Stimulated activated CD4-positive, alpha-beta T cell treated with anti-CD3 and anti-CD28 coated beads, TNF-alpha, amount 100 ng/mL, for 1 hour (primary cell): ENCODE results near the gene CHST1.

Experiments
- DNase-seq, 3 donors: peaks; one replicate each; pipeline ENCODE4 v3.0.0-alpha.2; 2020; ENCODE audit warnings: low read depth in 3 of 3, low spot score in 1 of 3

Gene CHST1

GRCh38 chr11:45665206-45665932 lies at the start of gene CHST1:
CHST1 (minus strand) TSS chr11:45665622; CDS start chr11:45650923, 14,699 bp downstream.
- no peak for DNase-seq

GRCh38 chr11:45713573-45713972 lies 48.2 kb upstream of the CHST1 start:
- DNase-seq, result no peak

GRCh38 chr11:45710561-45710960 lies 45.1 kb upstream of the CHST1 start:
- no peak for DNase-seq

GRCh38 chr11:45708887-45709663 lies 43.7 kb upstream of the CHST1 start:
- DNase-seq, result no peak

DNA sequence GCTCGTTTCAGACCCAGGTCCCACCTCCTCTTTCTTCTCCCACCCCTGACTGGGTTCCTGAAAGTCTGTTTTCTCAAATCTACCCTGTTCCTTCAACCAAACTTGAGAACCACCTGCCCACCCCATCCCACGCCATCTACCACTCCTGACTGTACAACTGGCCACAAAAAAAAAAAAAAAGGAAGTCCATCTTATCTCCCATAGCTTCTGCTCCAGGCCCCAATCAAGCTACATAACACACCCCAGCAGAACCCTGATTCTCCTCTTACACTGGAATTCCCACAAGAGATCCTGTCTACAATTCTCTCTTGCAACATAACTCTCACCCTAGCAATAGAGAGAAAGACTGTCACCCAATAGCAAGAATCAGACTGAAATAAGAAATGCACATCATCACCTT lies 39.2 kb upstream of the CHST1 start:
- no peak for DNase-seq

GRCh38 chr11:45704133-45704532 lies 38.7 kb upstream of the CHST1 start:
- DNase-seq, result no peak

- no peak for DNase-seq
These were observed 37.1 kb upstream of the CHST1 start for GRCh38 chr11:45702511-45702910.

DNA sequence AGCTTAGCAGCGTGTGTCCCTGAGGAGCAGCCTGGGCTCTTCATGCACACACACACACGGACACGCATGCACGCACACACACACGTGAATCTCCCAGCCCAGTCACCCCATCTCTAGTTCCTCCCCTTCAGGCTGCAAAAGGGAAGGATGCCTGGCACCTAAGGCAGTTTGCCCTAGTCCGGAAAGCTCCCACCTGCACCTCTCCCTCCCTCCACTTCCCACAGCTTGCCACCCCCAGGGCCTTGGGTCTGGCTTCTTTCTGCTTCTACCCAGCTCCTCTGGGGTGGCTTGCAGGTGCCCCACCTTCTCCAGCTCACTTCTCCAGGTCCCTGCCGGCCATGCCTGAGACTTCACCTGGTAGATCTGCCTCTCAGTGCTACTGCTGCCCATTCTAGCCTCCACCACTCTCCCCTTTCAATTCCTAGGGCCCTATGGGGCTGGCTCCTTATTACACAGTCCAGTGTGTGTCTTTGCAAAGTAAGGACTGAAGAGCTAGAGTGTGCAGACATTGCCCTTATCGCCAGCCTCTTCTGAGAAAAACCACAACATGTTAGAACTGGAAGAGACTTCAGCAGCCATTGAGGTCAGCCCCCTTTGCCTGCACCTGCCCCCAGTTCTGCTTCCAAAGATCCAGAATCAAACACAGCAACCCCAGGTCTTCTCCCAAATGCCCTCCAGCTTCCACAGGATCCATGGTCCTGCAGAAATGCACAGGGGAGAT lies 33.5 kb upstream of the CHST1 start:
- no peak for DNase-seq

GRCh38 chr11:45692808-45693453 lies 27.5 kb upstream of the CHST1 start:
- DNase-seq, result no peak

DNA sequence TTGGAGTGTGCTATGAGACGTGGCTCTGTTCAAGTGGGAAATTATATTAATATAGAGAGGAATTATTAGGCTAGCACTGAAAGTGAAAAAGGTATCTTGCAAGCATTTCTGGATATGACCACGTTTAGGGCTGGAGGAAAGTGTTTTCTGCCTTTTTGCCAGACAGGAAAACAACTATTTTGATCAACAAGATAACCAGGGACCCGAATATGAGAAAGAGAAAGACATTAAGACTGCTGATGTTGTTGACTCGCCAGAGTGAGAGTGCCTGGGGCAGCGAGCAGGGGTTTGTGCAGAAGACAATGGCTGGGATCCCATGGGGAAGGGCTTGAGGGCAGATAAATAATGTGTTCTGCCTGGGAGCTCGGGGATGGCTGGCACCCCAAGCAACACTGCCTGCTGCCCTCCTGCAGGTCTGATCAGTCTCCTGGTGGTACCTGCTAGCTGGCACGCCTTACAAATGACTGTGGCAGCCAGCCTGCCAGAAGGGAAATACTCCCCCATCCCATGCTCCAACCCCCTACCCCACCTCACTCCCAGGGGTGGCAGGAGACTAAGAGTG lies 23.1 kb upstream of the CHST1 start:
- DNase-seq, result no peak

GRCh38 chr11:45687836-45688235 lies 22.4 kb upstream of the CHST1 start:
- no peak for DNase-seq

DNA sequence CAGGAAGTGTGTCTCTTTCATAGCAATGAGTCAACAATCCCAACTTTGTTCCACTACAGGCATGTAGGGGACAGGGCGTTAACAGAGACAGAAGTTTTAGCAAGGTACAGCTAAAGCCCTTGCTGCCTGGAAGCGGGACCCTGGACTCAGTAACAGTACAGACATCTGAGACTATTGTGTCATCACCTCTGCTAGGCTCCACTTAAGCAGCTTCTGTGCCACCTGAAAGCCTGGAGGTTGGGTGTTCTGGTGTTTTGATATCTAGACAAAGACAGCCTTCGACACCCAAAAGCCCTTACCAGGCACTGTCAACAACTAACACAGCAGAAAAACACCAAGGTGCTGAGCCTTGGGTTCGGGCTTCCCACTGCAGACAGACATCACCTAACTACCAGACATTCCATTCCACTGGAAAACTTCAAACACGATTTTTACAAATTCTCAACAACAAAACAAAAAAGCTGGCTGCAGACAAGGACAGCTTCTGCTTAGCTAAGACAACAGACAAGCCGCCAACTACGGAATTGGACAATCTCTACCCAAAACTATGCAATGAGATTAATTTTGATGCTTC lies 20.6 kb upstream of the CHST1 start:
- no peak for DNase-seq

DNA sequence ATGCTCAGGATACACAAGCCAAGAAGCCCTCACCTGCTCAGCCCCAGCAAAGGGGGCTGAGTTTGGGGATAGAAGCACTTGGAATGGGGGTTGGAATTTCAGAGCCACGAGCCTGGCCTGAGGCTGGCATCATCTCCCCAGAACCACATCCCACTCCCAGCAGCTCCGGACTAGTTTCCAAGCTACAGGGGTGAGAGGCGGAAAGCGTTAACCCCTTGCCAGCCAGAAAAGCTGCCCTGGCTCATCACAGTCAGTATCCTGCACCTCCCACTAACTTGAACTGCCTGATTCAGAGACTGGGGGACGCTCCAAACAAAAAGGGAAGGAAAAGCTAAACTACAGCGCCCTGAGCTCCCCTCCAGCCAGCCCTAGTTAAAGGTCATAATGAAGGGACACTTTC lies 19.0 kb upstream of the CHST1 start:
- no peak for DNase-seq

GRCh38 chr11:45683271-45684058 lies 18.0 kb upstream of the CHST1 start:
- DNase-seq, result no peak

DNA sequence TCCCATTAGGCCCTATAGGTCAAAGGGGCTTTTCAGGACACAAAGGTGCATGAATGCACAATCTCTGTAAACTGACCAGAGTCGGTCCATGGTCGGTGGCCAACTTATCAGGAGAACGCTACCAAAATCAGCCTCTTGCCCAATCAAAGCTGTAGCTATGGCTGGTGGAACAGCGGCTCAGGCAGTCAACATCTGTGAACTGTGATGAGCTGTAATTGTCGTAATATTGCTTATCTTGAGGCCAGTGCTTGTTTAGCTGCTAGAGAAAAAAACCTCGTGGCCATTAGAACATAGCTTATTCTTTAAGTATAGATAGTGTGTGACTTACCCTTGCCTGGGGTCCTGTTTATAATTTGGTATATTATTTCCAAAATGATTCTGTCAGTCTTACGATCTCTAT lies 14.4 kb upstream of the CHST1 start:
- no peak for DNase-seq

GRCh38 chr11:45678976-45679375 lies 13.6 kb upstream of the CHST1 start:
- DNase-seq, result no peak

DNA sequence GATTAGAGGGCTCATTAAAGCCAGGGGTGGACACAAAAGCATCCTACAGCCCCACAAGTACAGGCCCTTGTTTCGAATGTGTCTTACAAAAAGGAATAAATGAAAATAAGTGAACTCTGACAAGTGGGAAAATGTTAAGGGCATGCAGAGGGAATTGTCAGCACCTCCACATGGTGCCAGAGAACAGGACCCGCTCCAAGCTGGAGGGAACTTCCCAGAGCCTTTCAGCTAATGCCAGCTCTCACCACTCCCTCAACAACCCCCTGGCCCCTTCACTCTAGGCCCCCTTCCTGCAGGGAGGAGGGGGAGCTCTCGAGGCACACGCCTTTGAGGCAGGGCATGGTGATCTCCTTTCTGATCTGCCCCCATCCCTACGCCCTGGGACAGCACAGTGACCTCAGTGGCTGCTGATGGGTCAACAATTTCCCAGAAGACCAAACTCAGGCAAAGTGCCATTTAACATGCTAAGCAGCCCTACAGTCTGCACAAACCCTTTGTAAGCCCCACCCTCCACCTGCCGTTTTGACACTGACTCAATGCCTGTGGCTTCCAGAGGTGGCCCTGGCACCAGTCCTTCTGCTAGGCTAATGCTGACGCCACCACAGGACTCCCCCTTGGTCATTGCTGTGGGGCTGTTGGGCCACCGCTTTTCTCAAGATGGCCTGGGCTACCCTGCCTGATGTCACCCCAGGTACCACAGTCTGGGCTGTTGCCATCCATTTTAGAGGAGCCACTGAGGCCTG lies 12.5 kb upstream of the CHST1 start:
- no peak for DNase-seq

DNA sequence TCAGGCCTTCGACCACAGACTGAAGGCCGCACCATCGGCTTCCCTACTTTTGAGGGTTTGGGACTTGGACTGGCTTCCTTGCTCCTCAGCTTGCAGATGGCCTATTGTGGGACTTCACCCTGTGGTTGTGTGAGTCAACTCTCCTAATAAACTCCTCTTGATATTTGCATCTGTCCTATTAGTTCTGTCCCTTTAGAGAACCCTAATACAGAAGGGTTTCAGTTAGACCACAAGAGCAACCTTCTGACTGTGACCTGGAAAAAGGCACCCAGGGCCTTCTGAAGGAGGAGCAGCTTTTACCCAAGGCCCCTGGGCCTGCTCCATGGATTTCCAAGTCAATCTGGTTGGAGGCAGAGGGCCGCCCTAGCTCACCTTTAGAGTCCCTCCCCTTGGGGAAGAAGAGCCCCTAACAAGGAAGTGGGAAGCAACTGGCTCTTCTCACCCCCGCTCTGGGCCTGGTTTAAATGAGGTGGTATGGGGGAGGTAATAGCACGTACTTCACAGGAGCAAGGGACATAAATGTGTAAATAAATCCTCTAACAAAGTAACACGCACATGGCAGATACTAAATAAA lies 11.2 kb upstream of the CHST1 start:
- DNase-seq, result no peak

DNA sequence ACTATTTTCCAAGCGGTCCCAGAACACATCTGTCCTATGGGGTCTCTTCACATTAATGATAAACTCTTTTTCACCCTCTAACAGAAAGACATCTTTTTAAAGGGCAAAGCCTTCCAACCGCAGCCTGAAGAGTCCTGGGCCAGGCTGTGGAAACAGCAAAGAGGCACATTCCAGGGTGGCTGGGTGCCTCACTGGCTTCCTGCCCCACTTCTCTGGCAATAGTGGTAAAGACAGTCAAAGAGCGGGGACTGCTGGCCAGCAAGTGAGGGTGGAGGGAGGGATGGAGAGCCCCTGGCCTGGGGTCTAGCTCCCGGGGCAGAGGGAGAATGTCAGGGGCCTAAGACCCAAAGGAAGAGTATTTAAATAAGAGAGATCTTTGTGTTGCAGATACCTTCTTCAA lies 10.2 kb upstream of the CHST1 start:
- no peak for DNase-seq
